Stimulated activated CD8-positive, alpha-beta memory T cell treated with anti-CD3 and anti-CD28 coated beads, Interleukin-4, amount 100 ng/mL, for 48 hours (primary cell): Measurements from ENCODE around the gene CBARP.

Experiments
- DNase-seq: peaks from one replicate; pipeline ENCODE4 v3.0.0-alpha.2; 2020

The CBARP gene

DNA sequence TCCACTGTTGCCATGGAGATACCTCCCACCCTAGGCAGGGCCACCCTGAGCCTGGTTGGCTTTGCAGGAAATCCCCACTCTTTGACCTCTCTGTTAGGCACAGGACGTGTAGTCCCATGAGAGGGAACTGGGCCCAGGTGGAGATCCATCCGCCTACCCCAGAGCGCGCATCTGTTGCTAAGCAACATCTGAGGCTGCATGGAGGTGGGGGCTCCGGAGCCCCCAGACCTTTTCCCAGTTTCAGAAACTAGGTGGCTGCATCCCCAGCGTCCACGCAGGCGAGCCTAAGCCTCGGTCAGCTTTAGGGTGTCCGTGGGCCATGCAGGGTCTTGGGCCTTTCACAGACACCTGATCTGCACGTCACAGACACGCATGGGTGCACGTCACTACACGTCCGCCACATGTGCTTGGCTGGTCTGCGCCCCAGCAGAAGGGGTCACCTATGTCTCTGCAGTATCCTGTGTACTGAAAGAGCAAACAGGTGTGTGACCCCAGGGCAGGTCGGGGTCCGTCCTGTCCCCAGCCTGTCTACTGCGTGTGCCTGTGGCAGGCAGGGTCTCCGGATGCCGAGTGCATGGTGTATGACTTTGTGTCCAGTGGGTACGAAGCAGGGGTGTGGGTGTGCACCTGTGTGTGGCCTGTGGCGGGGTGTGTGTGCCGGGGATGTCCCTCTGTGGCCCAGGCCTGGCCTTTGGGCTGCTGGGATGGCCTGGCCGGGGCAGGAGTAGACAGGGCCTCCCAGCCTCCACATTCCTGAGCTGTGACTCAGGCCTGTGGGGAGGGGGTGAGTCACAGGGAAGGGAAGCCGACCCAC, 27.2 kb upstream of the CBARP start:
- DNase-seq: no peak

- no peak for DNase-seq
These were observed 25.4 kb upstream of the CBARP start for GRCh38 chr19:1263188-1263587.

DNA sequence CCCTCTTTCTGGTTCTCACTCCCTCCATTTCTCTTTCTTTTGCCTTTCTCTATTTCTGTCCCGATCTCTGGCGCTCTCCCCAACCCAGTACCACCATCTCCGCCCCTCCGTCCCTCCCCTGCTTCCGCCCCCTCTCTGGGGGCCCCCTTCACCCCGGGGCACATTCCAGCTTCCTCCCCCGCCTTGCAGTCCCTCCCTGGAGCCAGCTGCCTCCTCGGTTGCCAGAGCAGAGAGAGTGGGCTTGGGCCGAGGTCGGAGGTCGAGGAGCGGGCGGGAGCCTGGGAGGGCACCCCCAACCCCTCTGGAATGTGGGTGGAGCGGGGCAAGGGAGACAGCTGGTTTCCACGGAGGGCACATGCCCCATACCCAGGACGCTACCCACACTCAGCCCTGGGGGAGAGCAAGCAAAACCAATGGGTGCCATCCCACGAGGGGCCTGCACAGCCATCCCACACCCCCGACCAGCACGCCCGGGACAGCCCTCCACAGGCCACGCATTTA, 24.9 kb upstream of the CBARP start:
- no peak for DNase-seq

- peak; percentile 49 for DNase-seq
These were observed 24.2 kb upstream of the CBARP start for GRCh38 chr19:1261798-1262622.

DNA sequence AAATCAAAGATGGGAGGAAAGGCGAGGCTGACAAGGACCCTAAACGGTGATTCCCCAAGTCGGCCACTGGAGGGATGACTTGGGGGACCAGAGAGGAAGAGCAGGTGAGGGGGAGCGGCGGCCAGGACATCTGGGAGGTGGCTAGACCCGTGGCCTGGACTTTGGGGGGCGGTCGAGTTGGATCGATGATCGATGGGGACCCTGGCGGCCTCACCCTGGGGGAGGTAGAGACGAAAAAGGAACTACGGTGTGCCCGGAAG, 23.7 kb upstream of the CBARP start:
- DNase-seq: peak; percentile 54

GRCh38 chr19:1260749-1261537, 23.1 kb upstream of the CBARP start:
- peak; percentile 98 for DNase-seq

GRCh38 chr19:1259876-1260748, 22.3 kb upstream of the CBARP start:
- peak; percentile 68 for DNase-seq

DNA sequence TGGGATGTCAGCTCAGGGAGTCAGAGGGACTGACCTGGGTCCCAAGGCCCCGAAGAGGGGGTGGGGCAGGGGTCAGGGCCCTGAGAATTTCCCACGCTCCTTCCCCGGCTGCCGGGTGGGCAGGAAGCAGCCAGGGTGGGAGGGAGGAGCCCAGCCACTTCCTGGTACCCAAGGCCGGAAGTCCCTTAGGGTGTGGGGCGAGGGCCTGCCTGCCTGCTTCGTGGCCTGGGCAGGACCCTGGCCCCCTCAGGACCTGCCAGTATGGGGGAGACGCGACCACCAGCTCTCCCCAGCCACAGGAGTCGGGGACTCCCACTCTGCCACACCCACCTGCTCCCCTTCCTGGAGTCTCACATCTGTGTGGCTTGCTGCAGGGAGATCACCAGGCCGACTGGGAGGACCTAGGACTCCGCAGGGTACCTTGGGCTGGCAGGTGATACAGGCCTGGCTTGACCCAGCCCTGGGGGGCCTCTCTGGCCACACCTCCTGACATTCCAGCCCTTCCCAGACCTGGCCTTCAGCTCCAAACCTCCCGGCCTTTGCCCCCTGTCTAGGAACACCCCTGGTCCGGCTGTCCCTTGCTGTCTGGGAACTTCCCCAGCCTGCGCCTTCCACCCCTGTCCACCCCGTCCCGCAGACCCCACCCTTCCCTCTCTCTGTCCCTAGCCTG, 21.5 kb upstream of the CBARP start:
- peak; percentile 83 for DNase-seq

DNA sequence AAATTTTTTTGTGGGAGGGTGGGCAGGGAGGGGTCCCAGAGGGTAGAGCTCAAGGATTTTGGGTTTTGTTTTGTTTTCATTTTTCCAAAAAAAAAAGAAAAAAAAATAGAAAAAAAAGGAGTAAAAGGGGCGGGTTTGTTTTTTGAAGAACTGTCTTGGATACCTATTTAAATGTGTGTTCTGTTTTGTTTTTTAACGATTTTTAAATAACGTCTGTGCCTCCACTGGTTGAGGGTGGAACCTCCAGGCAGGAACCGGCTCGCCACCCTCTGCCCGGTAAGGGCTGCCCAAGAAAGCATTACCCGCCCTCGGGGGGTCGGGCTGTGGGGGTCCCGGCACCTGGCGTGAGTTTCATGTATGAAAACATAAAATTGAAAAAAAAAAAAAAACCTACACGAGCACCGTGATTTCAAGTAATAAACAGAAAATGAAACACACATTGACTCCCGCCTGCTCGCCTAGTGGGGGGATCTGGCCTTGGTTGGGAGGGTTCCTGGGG, 21.0 kb upstream of the CBARP start:
- no peak for DNase-seq

DNA sequence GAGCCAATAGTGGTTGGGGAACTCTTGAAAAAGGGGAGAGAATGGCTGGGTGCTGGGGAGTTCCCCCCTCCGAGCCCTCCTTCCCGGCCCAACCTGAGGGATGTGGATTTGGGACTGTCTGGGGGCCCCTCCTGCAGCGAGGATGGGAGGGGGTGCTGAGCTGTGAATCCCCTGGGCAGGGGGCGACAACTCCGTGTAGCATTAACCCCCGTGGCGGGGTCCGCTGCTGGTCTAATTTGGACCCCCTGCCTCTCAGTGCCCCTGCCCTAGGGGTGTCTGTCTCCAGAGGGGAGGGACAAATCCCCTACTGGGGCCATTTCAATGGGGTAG, 20.3 kb upstream of the CBARP start:
- no peak for DNase-seq

DNA sequence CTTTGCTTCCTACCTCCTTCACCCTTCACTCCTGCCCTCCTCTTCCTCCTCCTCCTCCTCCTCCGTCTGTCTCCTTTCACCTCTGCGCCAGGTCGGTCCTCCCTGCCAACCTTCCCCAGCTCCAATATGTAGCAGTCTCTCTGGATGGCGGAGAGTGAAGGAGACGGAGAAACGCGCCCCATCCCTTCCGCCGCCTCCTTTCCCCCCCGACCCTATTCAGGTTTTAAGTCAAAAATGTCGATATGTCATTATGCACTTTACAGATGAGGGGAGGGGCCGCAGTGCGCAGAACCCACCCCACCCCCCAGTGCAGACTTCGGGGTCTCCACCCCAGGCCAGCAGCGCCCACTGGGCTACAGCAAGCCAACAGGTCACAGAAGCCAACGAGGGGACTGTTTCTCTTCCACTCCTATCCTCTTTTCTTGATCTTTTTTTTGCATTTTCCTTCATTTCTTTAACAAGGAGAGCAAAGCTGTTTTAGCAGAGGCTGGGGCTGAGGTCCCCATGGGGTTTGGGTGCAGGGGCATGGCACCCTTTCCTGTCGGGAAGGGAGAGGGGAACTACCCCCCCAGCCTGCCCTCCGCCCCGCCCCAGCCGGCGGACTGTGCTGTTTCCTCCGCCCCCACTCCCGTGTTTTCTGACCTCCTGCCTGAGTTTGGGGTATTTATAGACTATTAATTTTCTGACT, 19.8 kb upstream of the CBARP start:
- DNase-seq: no peak

DNA sequence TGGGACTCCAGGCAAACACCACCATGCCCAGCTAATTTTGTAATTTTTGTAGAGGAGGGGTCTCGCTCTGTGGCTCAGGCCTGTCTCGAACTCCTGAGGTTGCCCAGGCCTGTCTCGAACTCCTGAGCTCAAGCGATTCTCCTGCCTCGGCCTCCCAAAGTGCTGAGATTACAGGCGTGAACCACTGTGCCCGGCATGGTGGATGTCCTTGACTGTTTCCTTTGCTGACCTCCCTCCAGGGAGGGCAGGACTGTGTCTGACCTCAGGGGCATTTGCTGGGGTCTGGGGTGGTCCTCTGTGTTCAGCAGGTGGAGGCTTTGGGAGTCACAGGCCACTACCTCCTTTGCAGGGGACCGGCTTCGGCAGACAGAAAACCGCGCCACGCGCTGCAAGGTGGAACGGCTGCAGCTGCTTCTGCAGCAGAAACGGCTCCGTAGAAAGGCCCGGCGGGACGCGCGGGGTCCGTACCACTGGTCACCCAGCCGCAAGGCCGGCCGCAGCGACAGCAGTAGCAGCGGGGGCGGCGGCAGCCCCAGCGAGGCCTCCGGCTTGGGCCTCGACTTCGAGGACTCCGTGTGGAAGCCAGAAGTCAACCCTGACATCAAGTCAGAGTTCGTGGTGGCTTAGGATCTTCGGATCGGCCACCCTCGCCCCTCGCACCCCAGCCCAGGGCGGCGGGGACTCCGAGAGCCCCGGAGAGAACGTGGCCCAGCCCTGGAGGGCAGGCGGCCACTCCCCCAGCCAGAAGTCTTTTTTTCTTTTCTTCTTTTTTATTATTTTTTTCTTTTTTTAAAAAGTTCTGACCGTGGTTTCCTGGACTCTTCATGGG, 19.1 kb upstream of the CBARP start:
- no peak for DNase-seq

- DNase-seq: no peak
These were observed 17.7 kb upstream of the CBARP start for GRCh38 chr19:1255186-1256161.

DNA sequence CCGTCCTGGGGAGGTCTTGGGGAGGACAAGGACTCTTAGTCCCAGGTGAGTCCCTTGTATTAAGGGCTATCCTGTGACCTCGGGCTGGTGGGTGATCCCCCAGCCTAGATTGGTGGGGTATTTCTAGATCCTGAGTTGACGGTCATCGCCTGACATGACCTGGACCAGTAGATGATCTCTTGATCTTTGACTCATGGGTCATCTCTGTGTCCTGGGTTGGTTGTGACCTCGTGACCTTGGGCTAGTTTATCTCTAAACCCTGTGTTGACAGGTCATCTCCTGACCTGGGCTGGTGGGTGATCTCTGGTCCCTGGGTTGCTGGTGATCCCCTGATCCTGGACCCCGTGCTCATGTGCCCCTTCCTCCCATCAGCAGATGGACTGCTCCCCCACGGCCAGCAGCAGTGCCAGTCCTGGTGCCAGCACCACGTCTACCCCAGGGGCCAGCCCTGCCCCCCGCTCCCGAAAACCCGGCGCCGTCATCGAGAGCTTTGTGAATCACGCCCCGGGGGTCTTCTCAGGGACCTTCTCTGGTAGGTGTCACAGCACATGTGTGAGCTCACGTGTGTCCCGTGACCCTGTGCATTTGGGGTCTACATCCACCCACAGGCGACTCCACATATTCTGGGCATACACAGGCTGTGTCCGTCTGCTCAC, 16.9 kb upstream of the CBARP start:
- no peak for DNase-seq

DNA sequence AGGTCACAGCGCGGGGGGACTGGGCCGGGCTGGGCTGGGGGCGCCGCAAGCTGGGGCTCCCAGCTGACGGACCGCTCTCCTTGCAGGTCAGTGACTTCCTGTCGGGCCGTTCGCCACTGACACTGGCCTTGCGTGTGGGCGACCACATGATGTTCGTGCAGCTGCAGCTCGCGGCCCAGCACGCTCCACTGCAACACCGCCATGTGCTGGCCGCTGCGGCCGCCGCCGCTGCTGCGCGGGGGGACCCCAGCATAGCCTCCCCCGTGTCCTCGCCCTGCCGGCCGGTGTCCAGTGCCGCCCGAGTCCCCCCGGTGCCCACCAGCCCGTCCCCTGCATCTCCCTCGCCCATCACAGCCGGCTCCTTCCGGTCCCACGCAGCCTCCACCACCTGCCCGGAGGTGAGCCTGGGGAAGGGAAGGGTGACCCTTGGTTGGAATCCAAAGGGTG, 16.3 kb upstream of the CBARP start:
- no peak for DNase-seq

DNA sequence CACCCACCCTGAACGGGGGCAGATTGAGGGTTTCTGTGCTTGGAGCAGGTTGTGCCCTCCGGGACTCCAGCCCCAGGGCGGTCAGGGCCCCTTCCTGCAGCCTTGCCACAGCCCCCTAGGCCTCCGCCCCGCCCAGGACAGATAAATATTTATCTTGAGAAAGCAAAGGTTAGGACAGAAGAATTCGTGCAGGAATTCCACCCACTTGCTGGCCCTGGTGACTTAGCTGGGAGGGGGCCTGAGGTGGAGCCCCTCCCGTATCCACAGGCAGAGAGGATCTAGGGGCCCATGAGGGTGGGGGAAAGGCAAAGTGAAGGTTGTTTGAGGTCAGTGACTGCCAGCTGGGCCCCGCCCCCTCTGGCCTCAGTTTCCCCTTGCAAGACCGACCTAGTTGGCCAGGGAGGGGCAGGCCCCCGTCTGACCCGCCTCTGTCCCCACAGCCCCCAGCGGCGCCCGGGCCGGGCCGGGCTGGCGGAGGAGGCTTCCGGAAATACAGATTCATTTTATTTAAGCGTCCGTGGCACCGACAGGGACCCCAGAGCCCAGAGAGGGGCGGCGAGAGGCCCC, 15.8 kb upstream of the CBARP start:
- no peak for DNase-seq

DNA sequence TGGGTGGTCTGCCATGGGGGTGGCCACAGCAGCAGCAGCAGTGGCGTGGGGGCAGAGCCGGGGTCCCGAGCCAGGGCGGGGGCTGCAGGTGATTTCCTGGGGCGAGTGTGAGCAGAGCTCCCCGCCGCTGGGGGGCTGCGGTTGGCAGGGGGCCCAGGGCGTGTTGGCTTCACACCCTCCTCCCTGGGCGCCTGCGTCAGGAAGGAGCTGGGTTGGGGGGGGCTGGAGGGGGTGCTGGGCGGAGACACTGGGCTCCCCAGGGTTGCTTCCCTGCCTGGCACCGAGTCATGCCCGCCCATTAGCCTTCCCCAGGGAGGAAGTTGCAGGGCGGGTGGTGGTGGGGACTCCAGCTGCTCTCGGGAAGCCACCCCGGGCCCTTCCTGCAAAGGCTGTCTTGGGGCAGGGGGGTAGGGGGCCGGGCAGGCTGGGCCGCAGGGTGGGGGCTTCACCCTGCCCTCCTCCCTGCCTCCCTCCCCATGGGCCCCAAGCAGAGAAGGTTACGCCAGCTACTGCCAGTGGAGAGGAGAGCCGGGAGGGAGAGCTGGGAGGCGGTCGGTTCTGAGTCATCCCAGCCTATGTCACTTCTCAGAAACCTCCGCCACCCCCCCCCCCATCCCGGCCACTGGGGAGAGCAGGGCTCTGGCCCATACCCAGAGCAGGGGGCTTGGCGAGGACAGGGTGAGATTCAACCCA, 15.2 kb upstream of the CBARP start:
- DNase-seq: peak; percentile 84
